Karpas-422 (cell line): Measurements from ENCODE around the gene SP9. TPM values are rescaled to one million over a fixed set of nuclear protein-coding genes. Genes with fewer than 3 reads are reported as not detected.

Source experiments
- DNase-seq: peaks from one replicate; pipeline ENCODE4 v3.0.0-alpha.2; 2015
- H2AFZ ChIP-seq: fragments of 200-600 bp; sonication (generic); 2 replicates; pipeline ENCODE4 v1.6.1; 2014; ENCODE audit warnings: antibody characterized with exemption, low read length, mixed read lengths
- H3K27ac ChIP-seq: fragments of 200-600 bp; sonication (generic); 2 replicates; pipeline ENCODE4 v1.5.1; 2014; ENCODE audit warnings: mild to moderate bottlenecking, low read length, moderate library complexity
- H3K27me3 ChIP-seq: fragments of 200-600 bp; sonication (generic); 2 replicates; pipeline ENCODE4 v1.6.1; 2014; ENCODE audit warnings: low read length, mixed read lengths
- H3K36me3 ChIP-seq: fragments of 200-600 bp; sonication (generic); 2 replicates; pipeline ENCODE4 v1.6.1; 2014; ENCODE audit warnings: low read length, mixed read lengths; ENCODE audit not compliant: insufficient read depth
- H3K4me1 ChIP-seq: fragments of 200-600 bp; sonication (generic); 2 replicates; pipeline ENCODE4 v1.6.1; 2014; ENCODE audit warnings: mild to moderate bottlenecking, low read length, mixed read lengths
- H3K4me2 ChIP-seq: fragments of 200-600 bp; sonication (generic); 2 replicates; pipeline ENCODE4 v1.6.1; 2014; ENCODE audit warnings: low read length, low read depth, mild to moderate bottlenecking; ENCODE audit not compliant: poor library complexity, severe bottlenecking
- H3K4me3 ChIP-seq: fragments of 200-600 bp; sonication (generic); 2 replicates; pipeline ENCODE4 v1.5.1; 2014; ENCODE audit warnings: mild to moderate bottlenecking, antibody characterized with exemption, low read length, mixed read lengths
- H3K79me2 ChIP-seq: fragments of 200-600 bp; sonication (generic); 2 replicates; pipeline ENCODE4 v1.6.1; 2014; ENCODE audit warnings: mild to moderate bottlenecking, low read length, mixed read lengths
- H3K9ac ChIP-seq: fragments of 200-600 bp; sonication (generic); 2 replicates; pipeline ENCODE4 v1.6.0; 2014; ENCODE audit warnings: low read length
- H3K9me2 ChIP-seq: fragments of 200-600 bp; sonication (generic), shearing (Covaris generic); replicated peaks from 2 replicates; pipeline ENCODE4 v1.6.0; 2014; ENCODE audit warnings: mild to moderate bottlenecking, low read length, moderate library complexity; ENCODE audit not compliant: insufficient read depth
- H3K9me3 ChIP-seq: fragments of 300-700, 200-600 bp; sonication (generic); 2 replicates; pipeline ENCODE4 v1.6.1; 2014; ENCODE audit warnings: low read length, mixed read lengths
- H4K20me1 ChIP-seq: fragments of 200-600 bp; sonication (generic); 2 replicates; pipeline ENCODE4 v1.6.1; 2014; ENCODE audit warnings: mild to moderate bottlenecking, antibody characterized with exemption, low read length, low read depth; ENCODE audit not compliant: insufficient read depth
- total RNA-seq: library from RNA; depleted of rRNA; stranded (reverse); fragments of >200 nt; shearing (Covaris generic); gene quantifications from 2 replicates; pipeline ENCODE4 v1.2.3, GENCODE V29; 2014; ENCODE audit warnings: low replicate concordance; rRNA removed

The SP9 gene
- not detected in 2 replicates for total RNA-seq

GRCh38 chr2:174334781-174335251 is at the start of gene SP9:
TSS of gene SP9 (plus strand) at chr2:174334954. CDS start at chr2:174335093, 139 bp downstream.
- no peak within 1 kb of the TSS for H3K27ac ChIP-seq
- H3K79me2 ChIP-seq, result no peaks in the 10 kb centered on the region
- H2AFZ ChIP-seq, result peak within 1 kb of the TSS; percentile 76; the same call in 1 of the 2 replicates
- peak within 1 kb of the TSS; percentile 54 for H3K9ac ChIP-seq
- H3K4me3 ChIP-seq, result peak within 1 kb of the TSS; percentile 66
- peak within 1 kb of the TSS; percentile 63 for H3K4me2 ChIP-seq
- no peaks in the 10 kb centered on the region for H3K9me2 ChIP-seq
- no peaks in the 10 kb centered on the region for H4K20me1 ChIP-seq
- DNase-seq, result no peak
- no peaks in the 10 kb centered on the region for H3K9me3 ChIP-seq
- no peaks in the 10 kb centered on the region for H3K36me3 ChIP-seq
- H3K4me1 ChIP-seq, result peaks cover 67% of the 10 kb centered on the region
- H3K27me3 ChIP-seq, result no peaks in the 10 kb centered on the region

- DNase-seq, result no peak
- no peaks in the 10 kb centered on the region for H3K9me2 ChIP-seq
- H3K9ac ChIP-seq, result no peak overlapping the region
- no peaks in the 10 kb centered on the region for H3K36me3 ChIP-seq
- H2AFZ ChIP-seq, result no peak overlapping the region
- no peak overlapping the region for H3K4me3 ChIP-seq
- no peaks in the 10 kb centered on the region for H3K79me2 ChIP-seq
- no peaks in the 10 kb centered on the region for H3K27me3 ChIP-seq
- no peaks in the 10 kb centered on the region for H3K4me1 ChIP-seq
- H3K27ac ChIP-seq, result no peak overlapping the region
- no peaks in the 10 kb centered on the region for H3K9me3 ChIP-seq
- no peaks in the 10 kb centered on the region for H4K20me1 ChIP-seq
- no peak overlapping the region for H3K4me2 ChIP-seq
Observed at GRCh38 chr2:174286172-174286571, 48.6 kb upstream of the SP9 start.

- DNase-seq, result no peak
- Histone ChIP-seq H3K4me1 (no peaks in the 10 kb centered on the region), H3K4me3 (no peak overlapping the region), H3K9ac (no peak overlapping the region), H3K27ac (no peak overlapping the region), H3K4me2 (no peak overlapping the region), H2AFZ (no peak overlapping the region), H3K36me3 (no peaks in the 10 kb centered on the region), H4K20me1 (no peaks in the 10 kb centered on the region), H3K9me2 (no peaks in the 10 kb centered on the region), H3K9me3 (no peaks in the 10 kb centered on the region), H3K79me2 (no peaks in the 10 kb centered on the region), H3K27me3 (no peaks in the 10 kb centered on the region)
Observed at GRCh38 chr2:174292908-174293307, 41.8 kb upstream of the SP9 start.

GRCh38 chr2:174300114-174300513 is 34.6 kb upstream of the SP9 start:
- Histone ChIP-seq H3K79me2 (no peaks in the 10 kb centered on the region), H3K27me3 (no peaks in the 10 kb centered on the region), H3K27ac (no peak overlapping the region), H3K9me2 (no peaks in the 10 kb centered on the region), H3K4me1 (no peaks in the 10 kb centered on the region), H3K4me3 (no peak overlapping the region), H3K36me3 (no peaks in the 10 kb centered on the region), H2AFZ (no peak overlapping the region), H3K9me3 (no peaks in the 10 kb centered on the region), H3K9ac (no peak overlapping the region), H3K4me2 (no peak overlapping the region), H4K20me1 (no peaks in the 10 kb centered on the region)
- peak; percentile 23 for DNase-seq

GRCh38 chr2:174312581-174313234 is 22.0 kb upstream of the SP9 start:
- no peak overlapping the region for H3K4me3 ChIP-seq
- no peaks in the 10 kb centered on the region for H3K9me3 ChIP-seq
- no peak overlapping the region for H2AFZ ChIP-seq

GRCh38 chr2:174322149-174322548 is 12.6 kb upstream of the SP9 start:
- Histone ChIP-seq H3K36me3 (no peaks in the 10 kb centered on the region), H4K20me1 (no peaks in the 10 kb centered on the region), H3K27me3 (no peaks in the 10 kb centered on the region), H3K4me3 (no peak overlapping the region), H3K27ac (no peak overlapping the region), H3K4me2 (no peak overlapping the region), H3K9me2 (no peaks in the 10 kb centered on the region), H3K9ac (no peak overlapping the region), H3K4me1 (peaks cover 10% of the 10 kb centered on the region), H2AFZ (no peak overlapping the region), H3K9me3 (no peaks in the 10 kb centered on the region), H3K79me2 (no peaks in the 10 kb centered on the region)
- DNase-seq, result no peak

More at GRCh38 chr2:174312581-174313234, 22.0 kb upstream of the SP9 start:
- Histone ChIP-seq H3K27me3 (no peaks in the 10 kb centered on the region), H3K9me2 (no peaks in the 10 kb centered on the region), H3K36me3 (no peaks in the 10 kb centered on the region), H3K4me1 (peaks cover 4% of the 10 kb centered on the region), H3K9ac (no peak overlapping the region), H3K27ac (no peak overlapping the region), H4K20me1 (no peaks in the 10 kb centered on the region), H3K4me2 (no peak overlapping the region), H3K79me2 (no peaks in the 10 kb centered on the region)
- peak; percentile 44 for DNase-seq

- H3K9me2 ChIP-seq, result no peaks in the 10 kb centered on the region
- H3K4me1 ChIP-seq, result peaks cover 10% of the 10 kb centered on the region
- no peak overlapping the region for H3K4me2 ChIP-seq
- no peaks in the 10 kb centered on the region for H3K27me3 ChIP-seq
- no peaks in the 10 kb centered on the region for H3K79me2 ChIP-seq
- no peaks in the 10 kb centered on the region for H3K9me3 ChIP-seq
- no peak overlapping the region for H2AFZ ChIP-seq
- no peak for DNase-seq
- no peaks in the 10 kb centered on the region for H3K36me3 ChIP-seq
- no peaks in the 10 kb centered on the region for H4K20me1 ChIP-seq
- no peak overlapping the region for H3K4me3 ChIP-seq
- no peak overlapping the region for H3K9ac ChIP-seq
- H3K27ac ChIP-seq, result no peak overlapping the region
Observed at GRCh38 chr2:174322746-174323145, 12.0 kb upstream of the SP9 start.

GRCh38 chr2:174324530-174324929 is 10.2 kb upstream of the SP9 start:
- H3K4me2 ChIP-seq, result no peak overlapping the region
- H3K9me3 ChIP-seq, result no peaks in the 10 kb centered on the region
- no peak overlapping the region for H3K9ac ChIP-seq
- no peak overlapping the region for H3K27ac ChIP-seq
- H3K4me1 ChIP-seq, result peaks cover 10% of the 10 kb centered on the region
- no peaks in the 10 kb centered on the region for H3K36me3 ChIP-seq
- no peak overlapping the region for H2AFZ ChIP-seq
- no peaks in the 10 kb centered on the region for H3K79me2 ChIP-seq
- H3K27me3 ChIP-seq, result no peaks in the 10 kb centered on the region
- no peaks in the 10 kb centered on the region for H3K9me2 ChIP-seq
- no peak overlapping the region for H3K4me3 ChIP-seq
- no peak for DNase-seq
- H4K20me1 ChIP-seq, result no peaks in the 10 kb centered on the region
